ENCODE measurements around the gene PAAF1. TPM values are rescaled to one million over a fixed set of nuclear protein-coding genes. Genes with fewer than 3 reads are reported as not detected.

The PAAF1 gene, protein sequence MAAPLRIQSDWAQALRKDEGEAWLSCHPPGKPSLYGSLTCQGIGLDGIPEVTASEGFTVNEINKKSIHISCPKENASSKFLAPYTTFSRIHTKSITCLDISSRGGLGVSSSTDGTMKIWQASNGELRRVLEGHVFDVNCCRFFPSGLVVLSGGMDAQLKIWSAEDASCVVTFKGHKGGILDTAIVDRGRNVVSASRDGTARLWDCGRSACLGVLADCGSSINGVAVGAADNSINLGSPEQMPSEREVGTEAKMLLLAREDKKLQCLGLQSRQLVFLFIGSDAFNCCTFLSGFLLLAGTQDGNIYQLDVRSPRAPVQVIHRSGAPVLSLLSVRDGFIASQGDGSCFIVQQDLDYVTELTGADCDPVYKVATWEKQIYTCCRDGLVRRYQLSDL
- 10.8 to 12.7 TPM (median 11.6 TPM) in 5 replicates for total RNA-seq (2022; extraction: Qiagen RNA extraction)

DNA sequence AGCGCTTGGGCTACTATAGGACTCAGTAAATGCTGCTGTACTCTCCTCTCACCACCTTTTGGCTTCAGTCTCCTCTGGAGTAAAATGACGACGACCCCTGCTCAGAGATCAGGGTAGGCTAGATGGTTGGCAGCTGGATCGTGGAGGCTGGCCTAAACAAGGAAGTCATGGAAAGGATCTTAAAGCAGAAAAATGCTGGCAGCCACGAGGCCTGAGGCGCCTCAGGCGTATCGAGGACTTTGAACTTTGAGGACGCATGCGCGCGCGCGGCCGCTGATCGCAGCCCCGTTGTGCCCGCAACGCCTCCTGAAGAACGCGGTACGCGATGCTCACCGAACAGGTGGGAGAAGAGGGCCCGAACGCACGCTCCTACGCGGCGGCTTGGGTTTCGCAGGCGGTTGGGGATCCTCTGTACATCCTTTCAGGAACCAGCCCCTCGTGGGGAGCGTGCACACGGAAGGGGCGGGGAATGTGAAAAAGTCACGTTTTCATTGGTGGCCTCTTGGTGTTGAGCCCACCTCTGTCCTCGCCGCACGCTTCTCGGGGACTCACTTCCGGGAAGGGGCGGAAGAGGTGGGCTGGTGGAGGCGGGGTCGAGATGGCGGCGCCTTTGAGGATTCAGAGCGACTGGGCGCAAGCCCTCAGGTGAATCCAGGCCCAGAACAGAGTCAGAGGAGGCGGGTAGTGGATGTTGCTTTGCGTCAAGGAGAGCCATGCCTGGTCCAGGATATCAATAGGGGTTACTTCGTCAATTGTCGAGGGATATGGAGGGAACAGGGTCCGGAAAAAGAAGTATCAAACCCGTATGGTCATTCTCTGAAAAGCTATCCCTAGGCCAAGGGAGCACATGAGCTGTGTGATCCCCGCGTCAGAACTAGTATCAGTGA lies at the start of gene PAAF1, which contains the start of gene COA4:
PAAF1 (plus strand) TSS at position 576 of the 887 bp plus-strand sequence; CDS start at position 599, 23 bp downstream.
COA4 (minus strand) TSS at position 423 of the 887 bp plus-strand sequence. CDS start 3,468 bp downstream, outside the sequence.

DNA sequence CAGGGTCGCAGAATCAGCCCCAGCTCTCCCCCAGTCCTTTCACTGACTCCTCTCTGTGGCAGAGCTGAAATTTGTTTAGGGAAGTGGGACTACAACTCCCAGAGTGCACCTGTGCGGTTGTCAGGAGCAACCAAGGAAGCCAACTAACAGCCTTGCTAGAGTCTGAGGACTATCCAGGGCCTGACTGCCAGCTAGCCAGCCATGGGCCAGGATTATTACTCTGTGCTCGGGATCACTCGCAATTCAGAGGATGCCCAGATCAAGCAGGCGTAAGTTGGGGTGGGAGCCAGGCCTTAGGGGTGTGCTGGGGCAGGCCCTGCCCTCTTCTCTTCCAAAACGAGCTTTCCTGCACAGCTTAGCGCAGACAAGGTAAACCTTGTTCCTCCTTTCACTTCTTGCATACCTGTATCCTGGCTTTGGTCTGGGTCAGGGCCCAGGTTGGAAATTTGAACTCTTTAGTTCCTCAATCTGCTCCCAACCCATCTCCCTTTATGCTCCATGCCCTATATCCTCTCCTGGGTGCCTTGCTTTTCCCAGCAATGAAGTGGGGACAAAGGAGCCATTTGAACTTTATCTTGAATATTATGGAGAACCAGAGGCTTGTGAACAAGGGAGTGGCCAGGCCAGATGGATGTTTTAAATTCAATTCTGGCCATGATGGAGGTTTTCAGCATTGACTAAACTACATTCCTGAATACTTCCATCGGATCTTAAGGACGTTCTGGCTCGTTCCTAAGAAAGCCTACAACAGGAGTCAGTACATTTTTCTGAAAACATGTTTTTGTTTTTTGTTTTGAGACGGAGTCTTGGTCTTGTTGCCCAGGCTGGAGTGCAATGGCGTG lies 74.3 kb downstream of the PAAF1 start, which contains the start of gene DNAJB13:
DNAJB13 (plus strand) TSS at position 158 of the 842 bp plus-strand sequence; CDS start at position 202, 44 bp downstream.

Other genes starting within 250 kb of the PAAF1 start
- gene PLEKHB1, start 230.4 kb upstream of the PAAF1 start, total RNA-seq (2022; extraction: Qiagen RNA extraction): 0.46 to 0.82 TPM (median 0.76 TPM) in 5 replicates
- gene RAB6A, start 115.9 kb upstream of the PAAF1 start, total RNA-seq (2022; extraction: Qiagen RNA extraction): 52.5 to 69.8 TPM (median 59.3 TPM) in 5 replicates
- 46.0 to 51.0 TPM (median 48.3 TPM) in 5 replicates for gene MRPL48, start 89.1 kb upstream of the PAAF1 start, total RNA-seq (2022; extraction: Qiagen RNA extraction)
- 129 to 147 TPM (median 134 TPM) in 5 replicates for gene COA4, start 153 bp upstream of the PAAF1 start, total RNA-seq (2022; extraction: Qiagen RNA extraction)
- gene DNAJB13, start 74.0 kb downstream of the PAAF1 start, total RNA-seq (2022; extraction: Qiagen RNA extraction): 0.15 to 0.50 TPM (median 0.41 TPM) in 5 replicates
- 71.6 to 85.6 TPM (median 79.9 TPM) in 5 replicates for gene UCP2, start 105.8 kb downstream of the PAAF1 start, total RNA-seq (2022; extraction: Qiagen RNA extraction)
- 1.3 to 2.5 TPM (median 1.5 TPM) in 5 replicates for gene UCP3, start 132.1 kb downstream of the PAAF1 start, total RNA-seq (2022; extraction: Qiagen RNA extraction)